HEK293 (cell line): ENCODE measurements around the gene TYW1B.
"Not testable (repeated sequence)": the region's sequence is repeated elsewhere in the genome, so short reads cannot be mapped to it uniquely, and the experiment has no call there.

Experiments used
- ZIC2 ChIP-seq: fragments of 450-650 bp; formaldehyde crosslinking; IDR thresholded peaks from 2 replicates; pipeline ENCODE4 v1.5.1; 2016; ENCODE audit warnings: missing biosample characterization, missing genetic modification characterization
- ZNF121 ChIP-seq: fragments of 450-650 bp; formaldehyde crosslinking; IDR thresholded peaks from 2 replicates; pipeline ENCODE4 v1.5.1; 2016; ENCODE audit warnings: missing biosample characterization, missing genetic modification characterization
- ZNF221 ChIP-seq: fragments of 450-650 bp; formaldehyde crosslinking; IDR thresholded peaks from 2 replicates; pipeline ENCODE4 v1.5.1; 2017; ENCODE audit warnings: missing biosample characterization, missing genetic modification characterization, borderline replicate concordance
- ZNF366 ChIP-seq: fragments of 450-650 bp; formaldehyde crosslinking; conservative IDR thresholded peaks from 2 replicates; pipeline ENCODE4 v1.5.1; 2016; ENCODE audit warnings: missing biosample characterization, missing genetic modification characterization
- TF ChIP-seq, protein P1 (sequence below): fragments of 450-650 bp; formaldehyde crosslinking; IDR thresholded peaks from 2 replicates; pipeline ENCODE4 v1.5.1; 2016; ENCODE audit warnings: missing biosample characterization, missing genetic modification characterization
- TF ChIP-seq, protein P2 (sequence below): fragments of 450-650 bp; formaldehyde crosslinking; IDR thresholded peaks from 2 replicates; pipeline ENCODE4 v1.5.1; 2017; ENCODE audit warnings: missing biosample characterization, missing genetic modification characterization
- TF ChIP-seq, protein P3 (sequence below): fragments of 450-650 bp; formaldehyde crosslinking; IDR thresholded peaks from 2 replicates; pipeline ENCODE4 v1.5.1; 2016; ENCODE audit warnings: missing biosample characterization, missing genetic modification characterization

DNA sequence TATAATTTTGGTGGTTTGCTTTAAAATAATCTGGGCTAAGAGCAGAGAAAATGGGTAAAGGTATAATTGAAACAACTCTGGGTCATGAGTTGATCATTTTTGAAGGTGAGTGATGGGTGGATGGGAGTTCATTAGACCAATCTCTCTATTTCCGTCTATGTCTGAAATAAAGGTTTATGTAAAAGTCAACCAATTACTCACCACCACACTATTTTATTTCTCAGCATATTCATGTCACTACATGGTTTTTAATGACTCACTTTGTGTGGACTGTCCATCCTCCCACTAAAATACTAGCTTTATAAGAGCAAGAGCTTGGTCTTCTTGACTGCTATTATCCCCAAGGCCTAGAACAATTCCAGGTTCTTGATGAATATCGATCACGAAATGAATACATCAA is 199.6 kb downstream of the TYW1B start:
- not testable (repeated sequence) for TF ChIP-seq ZNF121; ZNF221; ZIC2 (tag by site-specific recombination); ZNF366 (tag by site-specific recombination)
- TF ChIP-seq, protein P1, sequence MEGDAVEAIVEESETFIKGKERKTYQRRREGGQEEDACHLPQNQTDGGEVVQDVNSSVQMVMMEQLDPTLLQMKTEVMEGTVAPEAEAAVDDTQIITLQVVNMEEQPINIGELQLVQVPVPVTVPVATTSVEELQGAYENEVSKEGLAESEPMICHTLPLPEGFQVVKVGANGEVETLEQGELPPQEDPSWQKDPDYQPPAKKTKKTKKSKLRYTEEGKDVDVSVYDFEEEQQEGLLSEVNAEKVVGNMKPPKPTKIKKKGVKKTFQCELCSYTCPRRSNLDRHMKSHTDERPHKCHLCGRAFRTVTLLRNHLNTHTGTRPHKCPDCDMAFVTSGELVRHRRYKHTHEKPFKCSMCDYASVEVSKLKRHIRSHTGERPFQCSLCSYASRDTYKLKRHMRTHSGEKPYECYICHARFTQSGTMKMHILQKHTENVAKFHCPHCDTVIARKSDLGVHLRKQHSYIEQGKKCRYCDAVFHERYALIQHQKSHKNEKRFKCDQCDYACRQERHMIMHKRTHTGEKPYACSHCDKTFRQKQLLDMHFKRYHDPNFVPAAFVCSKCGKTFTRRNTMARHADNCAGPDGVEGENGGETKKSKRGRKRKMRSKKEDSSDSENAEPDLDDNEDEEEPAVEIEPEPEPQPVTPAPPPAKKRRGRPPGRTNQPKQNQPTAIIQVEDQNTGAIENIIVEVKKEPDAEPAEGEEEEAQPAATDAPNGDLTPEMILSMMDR (tag by site-specific recombination), result not testable (repeated sequence)
- TF ChIP-seq, protein P2, sequence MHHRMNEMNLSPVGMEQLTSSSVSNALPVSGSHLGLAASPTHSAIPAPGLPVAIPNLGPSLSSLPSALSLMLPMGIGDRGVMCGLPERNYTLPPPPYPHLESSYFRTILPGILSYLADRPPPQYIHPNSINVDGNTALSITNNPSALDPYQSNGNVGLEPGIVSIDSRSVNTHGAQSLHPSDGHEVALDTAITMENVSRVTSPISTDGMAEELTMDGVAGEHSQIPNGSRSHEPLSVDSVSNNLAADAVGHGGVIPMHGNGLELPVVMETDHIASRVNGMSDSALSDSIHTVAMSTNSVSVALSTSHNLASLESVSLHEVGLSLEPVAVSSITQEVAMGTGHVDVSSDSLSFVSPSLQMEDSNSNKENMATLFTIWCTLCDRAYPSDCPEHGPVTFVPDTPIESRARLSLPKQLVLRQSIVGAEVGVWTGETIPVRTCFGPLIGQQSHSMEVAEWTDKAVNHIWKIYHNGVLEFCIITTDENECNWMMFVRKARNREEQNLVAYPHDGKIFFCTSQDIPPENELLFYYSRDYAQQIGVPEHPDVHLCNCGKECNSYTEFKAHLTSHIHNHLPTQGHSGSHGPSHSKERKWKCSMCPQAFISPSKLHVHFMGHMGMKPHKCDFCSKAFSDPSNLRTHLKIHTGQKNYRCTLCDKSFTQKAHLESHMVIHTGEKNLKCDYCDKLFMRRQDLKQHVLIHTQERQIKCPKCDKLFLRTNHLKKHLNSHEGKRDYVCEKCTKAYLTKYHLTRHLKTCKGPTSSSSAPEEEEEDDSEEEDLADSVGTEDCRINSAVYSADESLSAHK (tag by site-specific recombination), result not testable (repeated sequence)
- TF ChIP-seq, protein P3, sequence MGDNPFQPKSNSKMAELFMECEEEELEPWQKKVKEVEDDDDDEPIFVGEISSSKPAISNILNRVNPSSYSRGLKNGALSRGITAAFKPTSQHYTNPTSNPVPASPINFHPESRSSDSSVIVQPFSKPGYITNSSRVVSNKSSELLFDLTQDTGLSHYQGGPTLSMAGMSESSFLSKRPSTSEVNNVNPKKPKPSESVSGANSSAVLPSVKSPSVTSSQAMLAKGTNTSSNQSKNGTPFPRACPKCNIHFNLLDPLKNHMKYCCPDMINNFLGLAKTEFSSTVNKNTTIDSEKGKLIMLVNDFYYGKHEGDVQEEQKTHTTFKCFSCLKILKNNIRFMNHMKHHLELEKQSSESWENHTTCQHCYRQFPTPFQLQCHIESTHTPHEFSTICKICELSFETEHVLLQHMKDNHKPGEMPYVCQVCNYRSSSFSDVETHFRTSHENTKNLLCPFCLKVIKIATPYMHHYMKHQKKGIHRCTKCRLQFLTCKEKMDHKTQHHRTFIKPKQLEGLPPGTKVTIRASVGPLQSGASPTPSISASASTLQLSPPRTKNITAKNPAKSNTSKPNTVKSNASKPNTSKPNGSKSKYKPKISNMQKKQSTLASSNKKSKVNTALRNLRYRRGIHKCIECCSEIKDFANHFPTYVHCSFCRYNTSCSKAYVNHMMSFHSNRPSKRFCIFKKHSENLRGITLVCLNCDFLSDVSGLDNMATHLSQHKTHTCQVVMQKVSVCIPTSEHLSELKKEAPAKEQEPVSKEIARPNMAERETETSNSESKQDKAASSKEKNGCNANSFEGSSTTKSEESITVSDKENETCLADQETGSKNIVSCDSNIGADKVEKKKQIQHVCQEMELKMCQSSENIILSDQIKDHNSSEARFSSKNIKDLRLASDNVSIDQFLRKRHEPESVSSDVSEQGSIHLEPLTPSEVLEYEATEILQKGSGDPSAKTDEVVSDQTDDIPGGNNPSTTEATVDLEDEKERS, result not testable (repeated sequence)
